NT2/D1 (cell line): Measurements from ENCODE around the gene TTC34.

Source experiments
- DNase-seq: peaks from one replicate; pipeline ENCODE4 v3.0.0-alpha.2; 2011; ENCODE audit warnings: low read depth, low spot score
- H3K27me3 ChIP-seq: 2 replicates; pipeline ENCODE4 v1.6.0; 2011; ENCODE audit warnings: mild to moderate bottlenecking; ENCODE audit not compliant: insufficient read length, insufficient read depth
- H3K36me3 ChIP-seq: 2 replicates; pipeline ENCODE4 v1.6.1; 2011; ENCODE audit warnings: mild to moderate bottlenecking, low read length, mixed read lengths; ENCODE audit not compliant: insufficient read depth, insufficient read length
- H3K4me1 ChIP-seq: 2 replicates; pipeline ENCODE4 v1.5.1; 2011; ENCODE audit not compliant: insufficient read depth, insufficient read length
- H3K4me3 ChIP-seq: 2 replicates; pipeline ENCODE4 v1.5.1; 2011; ENCODE audit warnings: low read depth; ENCODE audit not compliant: insufficient read length
- H3K9ac ChIP-seq: 2 replicates; pipeline ENCODE4 v1.6.0; 2011; ENCODE audit warnings: low read depth; ENCODE audit not compliant: insufficient read length
- H3K9me3 ChIP-seq: 2 replicates; pipeline ENCODE4 v1.5.1; 2011; ENCODE audit warnings: mild to moderate bottlenecking, low read length; ENCODE audit not compliant: insufficient read depth
- SUZ12 ChIP-seq: IDR thresholded peaks from 2 replicates; pipeline ENCODE4 v1.6.1; 2011; ENCODE audit not compliant: insufficient read length, insufficient read depth; ENCODE audit errors: extremely low read depth
- YY1 ChIP-seq: IDR thresholded peaks from 2 replicates; pipeline ENCODE4 v1.6.1; 2011; ENCODE audit not compliant: insufficient read length, insufficient read depth
- ZNF274 ChIP-seq: IDR thresholded peaks from 2 replicates; pipeline ENCODE4 v1.6.1; 2011; ENCODE audit warnings: mild to moderate bottlenecking, low read depth, low read length

TTC34 gene

DNA sequence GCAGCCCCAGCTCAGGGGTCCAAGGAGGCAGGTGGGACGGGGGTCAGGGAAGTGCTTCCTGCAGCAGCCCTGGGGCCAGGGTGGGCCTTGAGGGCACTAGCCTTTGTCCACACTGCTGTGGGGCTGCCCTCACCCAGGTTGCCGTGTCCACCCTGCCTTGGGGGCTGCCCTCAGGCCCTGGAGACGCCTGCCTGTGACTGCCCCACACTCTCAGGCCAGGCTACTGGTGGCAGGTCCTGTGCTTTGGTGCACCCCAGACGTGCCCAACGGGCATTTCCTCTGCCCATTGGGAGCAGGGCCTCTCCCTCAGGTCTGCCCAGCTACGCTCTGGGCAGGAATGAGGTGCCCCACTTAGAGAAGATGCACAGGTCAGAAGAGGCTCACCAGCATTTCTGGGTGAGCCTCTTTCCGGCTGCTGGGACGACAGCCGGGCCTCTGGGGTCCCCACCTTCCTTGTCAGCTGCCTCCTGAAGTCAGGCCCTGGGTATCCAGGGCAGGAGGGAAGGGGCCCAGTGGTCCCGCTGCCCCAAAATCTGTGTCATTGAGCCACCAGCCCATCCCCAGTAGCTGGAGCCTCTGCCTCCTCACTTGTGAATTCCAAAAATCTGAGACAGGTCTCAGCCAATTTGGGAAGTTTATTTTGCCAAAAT is 166.0 kb downstream of the TTC34 start:
- peaks cover 19% of the 10 kb centered on the region for H3K27me3 ChIP-seq
- no peak for DNase-seq
- H3K36me3 ChIP-seq: no peaks in the 10 kb centered on the region
- H3K4me3 ChIP-seq: no peak overlapping the region
- no peak for TF ChIP-seq SUZ12
- TF ChIP-seq YY1: no peak
- no peak for TF ChIP-seq ZNF274
- H3K4me1 ChIP-seq: peaks cover 29% of the 10 kb centered on the region
- peaks cover 15% of the 10 kb centered on the region; the same call in 1 of the 2 replicates for H3K9me3 ChIP-seq
- no peak overlapping the region for H3K9ac ChIP-seq

DNA sequence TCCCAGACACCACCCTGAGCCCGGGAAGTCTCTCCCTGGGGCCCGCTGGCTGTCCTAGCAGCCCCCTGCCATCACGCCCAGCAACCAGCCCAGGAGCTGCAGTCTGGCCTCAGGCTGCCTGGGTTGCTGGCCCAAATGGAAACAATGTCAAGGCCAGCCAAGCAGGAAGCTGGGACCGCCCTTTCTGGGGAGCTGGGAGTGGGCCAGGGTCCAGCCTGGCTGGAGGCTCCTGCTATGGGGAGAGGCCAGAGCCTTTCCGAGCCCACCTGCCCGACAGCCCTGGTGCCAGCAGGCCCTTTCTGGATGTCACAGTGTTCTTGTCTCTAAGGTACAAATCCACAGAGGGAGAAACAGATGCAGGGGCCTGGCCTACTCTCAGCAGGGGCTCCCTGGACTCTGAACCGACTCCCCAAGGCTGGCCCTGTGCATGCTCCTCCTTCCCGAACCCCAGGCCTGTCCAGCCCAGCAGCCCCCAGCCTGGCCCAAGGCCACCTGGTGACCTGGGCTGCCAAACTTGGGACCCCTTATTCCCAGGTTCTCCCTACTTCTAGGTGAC is 167.5 kb downstream of the TTC34 start:
- no peak overlapping the region for H3K9ac ChIP-seq
- no peak for DNase-seq
- TF ChIP-seq SUZ12: no peak
- no peak for TF ChIP-seq ZNF274
- TF ChIP-seq YY1: no peak

DNA sequence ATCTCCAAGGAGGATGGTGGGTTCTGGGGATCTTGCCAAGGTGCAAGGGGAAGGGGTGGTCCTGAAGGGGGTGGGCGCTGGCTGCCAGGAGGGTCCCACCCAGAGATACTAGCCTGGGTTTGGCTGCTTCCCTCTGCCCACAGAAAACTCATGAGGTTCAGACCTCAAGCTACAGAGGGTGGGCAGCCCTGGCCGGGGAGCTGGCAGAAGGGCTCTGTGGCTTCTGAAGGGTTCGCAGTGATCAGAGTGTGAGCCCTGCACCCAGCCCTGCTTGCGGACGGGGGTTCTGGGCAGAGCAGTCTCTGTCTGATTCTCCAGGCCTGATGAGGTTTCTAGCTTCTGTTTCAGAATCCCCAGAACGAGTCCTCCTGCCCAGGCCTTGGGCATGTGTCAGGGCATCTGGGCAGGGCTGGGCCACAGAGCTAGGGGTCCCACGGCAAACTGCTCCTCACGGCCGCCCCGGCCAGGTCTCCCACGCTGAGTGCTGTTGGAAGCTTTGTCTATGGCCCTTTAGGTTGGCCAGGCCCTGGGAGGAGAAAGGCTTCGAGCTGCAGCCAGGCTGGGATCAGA is 168.0 kb downstream of the TTC34 start:
- Histone ChIP-seq H3K27me3 (peaks cover 39% of the 10 kb centered on the region), H3K4me1 (peaks cover 27% of the 10 kb centered on the region), H3K9ac (peak overlapping the region; percentile 61), H3K9me3 (peaks cover 15% of the 10 kb centered on the region; the same call in 1 of the 2 replicates), H3K4me3 (no peak overlapping the region), H3K36me3 (no peaks in the 10 kb centered on the region)
- no peak for TF ChIP-seq ZNF274
- no peak for TF ChIP-seq SUZ12
- no peak for TF ChIP-seq YY1
- DNase-seq: no peak

More for the DNA sequence above, 167.5 kb downstream of the TTC34 start:
- Histone ChIP-seq H3K4me3 (no peak overlapping the region), H3K27me3 (peaks cover 34% of the 10 kb centered on the region), H3K9me3 (peaks cover 15% of the 10 kb centered on the region; the same call in 1 of the 2 replicates), H3K4me1 (peaks cover 27% of the 10 kb centered on the region), H3K36me3 (no peaks in the 10 kb centered on the region)

DNA sequence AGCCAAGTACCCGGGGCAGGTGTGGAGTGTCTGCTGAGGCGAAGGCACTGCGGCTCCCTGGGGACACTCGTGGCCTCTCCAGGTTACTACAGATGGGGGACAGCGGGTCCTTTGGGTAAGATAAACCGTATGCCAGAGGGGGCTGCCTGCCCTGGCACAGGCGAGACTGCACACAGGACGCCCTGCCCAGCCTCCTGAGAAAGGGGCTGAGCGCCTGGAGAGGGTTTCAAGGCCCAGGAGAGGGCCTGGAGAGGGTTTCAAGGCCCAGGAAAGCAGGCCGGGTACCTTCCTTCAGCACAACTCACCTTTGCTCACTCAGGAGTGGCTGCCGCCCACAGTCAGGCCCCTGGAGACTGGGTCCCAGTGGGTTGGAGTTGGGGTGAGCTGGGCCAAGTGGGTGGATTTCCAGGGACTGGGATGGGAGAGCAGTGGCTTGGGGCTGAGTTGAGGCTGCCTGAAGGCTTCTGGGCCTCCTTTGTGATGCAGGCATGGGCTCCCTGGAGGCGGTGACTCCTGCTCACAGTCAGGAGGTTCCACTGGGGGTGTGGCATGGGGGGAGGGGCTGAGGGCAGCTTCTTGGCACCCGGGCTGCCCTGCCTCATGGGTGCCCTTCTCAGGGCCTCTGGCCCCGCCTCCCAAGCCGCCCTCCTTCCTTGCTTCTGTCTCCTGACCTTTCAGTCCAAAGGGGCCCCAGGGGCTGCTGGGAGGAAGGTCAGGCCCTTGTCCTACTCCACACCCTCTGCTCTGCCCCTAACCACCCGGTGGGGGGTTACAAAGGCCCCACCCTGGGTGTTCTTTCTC is 168.7 kb downstream of the TTC34 start, which contains the start of gene MMEL1:
Gene MMEL1, minus strand, starts transcription at position 456 of the 801 bp plus-strand sequence. CDS start 3,532 bp downstream, outside the sequence.
- no peak within 1 kb of the TSS for H3K4me3 ChIP-seq
- H3K36me3 ChIP-seq: no peaks in the 10 kb centered on the region
- peaks cover 46% of the 10 kb centered on the region for H3K27me3 ChIP-seq
- peaks cover 15% of the 10 kb centered on the region; the same call in 1 of the 2 replicates for H3K9me3 ChIP-seq
- peaks cover 28% of the 10 kb centered on the region for H3K4me1 ChIP-seq
- TF ChIP-seq YY1 (no peak), SUZ12 (no peak), ZNF274 (no peak)
- peak within 1 kb of the TSS; percentile 61 for H3K9ac ChIP-seq
- DNase-seq: no peak

DNA sequence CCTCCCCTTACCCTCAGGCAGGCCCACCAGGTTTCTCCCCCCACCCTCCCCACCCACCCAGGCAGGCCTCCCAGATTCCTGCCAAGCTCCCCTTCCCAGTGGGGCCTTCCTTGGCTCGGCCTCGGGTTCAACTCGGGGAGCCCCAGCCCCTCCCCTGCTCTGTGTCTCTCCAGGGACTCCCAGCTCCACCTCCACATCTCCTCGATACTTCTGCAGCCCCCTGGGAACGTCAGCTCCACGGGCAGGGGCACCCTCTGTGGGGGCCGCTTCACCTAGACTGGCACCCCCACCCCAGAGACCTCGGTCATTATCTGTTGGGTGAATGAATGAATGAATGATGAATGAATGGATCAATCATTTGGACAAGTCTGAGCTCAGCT is 169.5 kb downstream of the TTC34 start:
- peaks cover 47% of the 10 kb centered on the region for H3K27me3 ChIP-seq
- DNase-seq: no peak
- peak overlapping the region; percentile 4 for H3K9ac ChIP-seq
- H3K4me3 ChIP-seq: no peak overlapping the region
- no peak for TF ChIP-seq YY1
- H3K4me1 ChIP-seq: peaks cover 28% of the 10 kb centered on the region
- H3K9me3 ChIP-seq: peaks cover 9% of the 10 kb centered on the region; the same call in 1 of the 2 replicates
- H3K36me3 ChIP-seq: no peaks in the 10 kb centered on the region

DNA sequence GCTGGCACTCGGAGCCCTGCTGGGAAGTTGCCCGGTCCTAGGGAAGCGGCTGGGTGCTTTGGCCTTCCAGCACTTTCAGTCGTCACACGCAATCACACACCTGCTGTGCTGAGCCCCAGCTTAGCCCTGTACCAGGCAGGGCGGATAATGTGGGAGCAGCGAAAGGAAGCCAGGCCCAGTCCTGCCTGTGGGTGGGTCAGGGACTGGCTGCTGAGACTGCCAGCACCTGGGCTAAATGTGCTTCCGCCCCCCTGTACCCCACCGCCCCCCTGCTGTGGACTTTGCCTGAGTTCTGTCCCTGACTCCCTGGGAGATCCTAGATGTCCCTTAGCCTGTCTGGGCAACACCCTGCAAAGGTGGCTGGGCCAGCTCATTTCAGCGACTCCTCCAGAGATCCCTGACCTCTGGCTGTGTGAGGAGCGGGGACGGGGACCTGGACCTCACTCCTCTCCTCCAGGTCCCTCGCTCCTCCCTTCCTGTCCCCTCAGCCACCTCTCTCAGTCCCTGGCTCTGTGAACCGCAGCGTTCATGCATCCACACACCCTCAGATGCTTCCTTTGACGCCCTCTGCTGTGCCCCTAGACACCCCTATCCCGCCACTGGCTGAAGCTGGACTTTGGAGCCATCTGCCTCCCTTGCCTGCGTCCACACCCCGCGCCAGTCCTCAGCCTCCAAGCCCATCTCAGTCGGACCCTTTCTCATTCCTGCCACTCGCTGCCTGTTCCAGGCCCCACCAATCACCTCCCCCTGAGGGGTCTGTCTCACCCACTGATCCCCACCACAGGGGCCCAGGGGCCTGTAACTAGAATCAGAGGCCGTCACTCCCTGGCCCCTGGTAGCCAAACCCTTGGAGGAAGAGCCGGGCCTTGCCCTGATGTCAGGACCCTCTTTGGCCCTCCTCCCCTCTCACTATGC is 170.1 kb downstream of the TTC34 start:
- Histone ChIP-seq H3K27me3 (peaks cover 47% of the 10 kb centered on the region), H3K4me3 (no peak overlapping the region), H3K9me3 (peaks cover 3% of the 10 kb centered on the region; the same call in 1 of the 2 replicates), H3K9ac (peak overlapping the region; percentile 4), H3K4me1 (peaks cover 28% of the 10 kb centered on the region), H3K36me3 (no peaks in the 10 kb centered on the region)
- TF ChIP-seq ZNF274: no peak
- TF ChIP-seq YY1: no peak
- TF ChIP-seq SUZ12: no peak
- no peak for DNase-seq
